ENCODE measurements around the gene CAMK2D. TPM values are rescaled to one million over a fixed set of nuclear protein-coding genes. Genes with fewer than 3 reads are reported as not detected.
A peak's percentile ranks its signal among the peaks of the same experiment; 100 is the strongest.

Gene CAMK2D
- total and polyA plus RNA-seq, 4 donors = 10.1 to 31.0 (median 25.6) TPM

DNA sequence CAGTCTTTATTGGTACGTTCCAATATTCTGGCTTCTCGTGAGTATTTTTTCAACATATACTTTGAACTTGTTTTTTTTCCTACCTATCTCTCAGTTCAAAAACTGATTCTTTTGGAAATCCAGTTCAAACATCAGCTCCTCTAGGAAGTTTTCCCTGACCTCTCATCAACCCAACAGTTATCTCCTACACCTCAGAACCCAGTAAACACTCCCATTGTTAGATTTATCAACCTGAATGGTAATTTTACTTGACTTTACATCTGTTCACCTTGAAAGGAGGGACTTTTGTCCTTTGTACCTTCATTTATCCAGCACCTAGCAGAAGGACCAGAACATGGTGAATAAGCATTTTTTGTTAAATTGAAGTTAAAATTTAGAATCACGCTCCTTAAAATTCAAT, 13.6 kb downstream of the CAMK2D start:
- no peaks in the 10 kb centered on the region for H3K36me3 ChIP-seq (ENCODE audit: control insufficient read depth in 4 of 4, insufficient read depth in 3 of 4, low read depth in 1 of 4, low read length in 3 of 4)
- no peak for TF ChIP-seq RXRA (IDR thresholded peaks at IDR 0.05)
- no peak overlapping the region for H3K4me3 ChIP-seq (ENCODE audit: low read depth in 1 of 3, low read length in 3 of 3)
- DNase-seq (ENCODE audit: low spot score) = no peak
- H3K9me3 ChIP-seq (ENCODE audit: control insufficient read depth in 4 of 4, low read length in 3 of 4) = no peaks in the 10 kb centered on the region
- H3K9ac ChIP-seq (ENCODE audit: low read depth in 1 of 2, low read length in 2 of 2) = no peak overlapping the region
- H3K4me1 ChIP-seq (ENCODE audit: control insufficient read depth in 4 of 4, insufficient read depth in 4 of 4, low read length in 3 of 4) = peaks cover 0 to 3% (median 0%) of the 10 kb centered on the region in 4 donors
- H3K27me3 ChIP-seq (ENCODE audit: control insufficient read depth in 4 of 4, insufficient read depth in 4 of 4, low read length in 3 of 4) = no peaks in the 10 kb centered on the region
- H3K27ac ChIP-seq (ENCODE audit: low read depth in 1 of 2, low read length in 2 of 2) = no peak overlapping the region
- WGBS = 98% methylated on average over 3 of the region's 3 CpGs

DNA sequence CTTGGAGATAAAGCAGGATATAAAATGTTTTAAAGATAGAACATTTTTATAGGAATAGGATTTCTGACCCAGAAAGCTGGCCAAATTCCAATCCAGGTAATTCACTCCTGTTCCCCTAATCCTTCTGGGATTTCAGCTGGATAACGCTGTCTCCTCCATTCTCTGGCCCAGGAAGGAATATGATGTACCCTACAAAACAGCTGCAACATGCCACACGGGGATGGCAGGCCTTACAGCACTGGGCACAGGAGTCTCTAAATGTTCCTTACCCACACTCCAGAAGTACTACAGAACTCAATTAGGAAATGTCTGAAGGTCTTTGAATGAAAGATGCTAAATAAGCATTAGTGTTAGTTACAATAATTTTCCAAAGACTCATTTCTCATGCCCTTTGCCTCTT, 15.8 kb downstream of the CAMK2D start:
- H3K9ac ChIP-seq (ENCODE audit: low read depth in 1 of 2, low read length in 2 of 2) = no peak overlapping the region
- H3K4me1 ChIP-seq (ENCODE audit: control insufficient read depth in 4 of 4, insufficient read depth in 4 of 4, low read length in 3 of 4) = peaks cover 0 to 3% (median 0%) of the 10 kb centered on the region in 4 donors
- WGBS = 97% methylated on average over 2 of the region's 2 CpGs
- H3K4me3 ChIP-seq (ENCODE audit: low read depth in 1 of 3, low read length in 3 of 3) = no peak overlapping the region
- H3K9me3 ChIP-seq (ENCODE audit: control insufficient read depth in 4 of 4, low read length in 3 of 4) = no peaks in the 10 kb centered on the region
- no peaks in the 10 kb centered on the region for H3K36me3 ChIP-seq (ENCODE audit: control insufficient read depth in 4 of 4, insufficient read depth in 3 of 4, low read depth in 1 of 4, low read length in 3 of 4)
- H3K27ac ChIP-seq (ENCODE audit: low read depth in 1 of 2, low read length in 2 of 2) = no peak overlapping the region
- TF ChIP-seq FOXA1 (IDR thresholded peaks at IDR 0.05) = no peak
- no peak for TF ChIP-seq JUND (IDR thresholded peaks at IDR 0.05)
- TF ChIP-seq HNF4A (conservative IDR thresholded peaks at IDR 0.05) = no peak
- no peak for TF ChIP-seq YY1 (IDR thresholded peaks at IDR 0.05)
- no peak for TF ChIP-seq TAF1 (conservative IDR thresholded peaks at IDR 0.05)
- TF ChIP-seq GABPA (IDR thresholded peaks at IDR 0.05 in 1 of 2, conservative IDR thresholded peaks at IDR 0.05 in 1 of 2) = no peak
- TF ChIP-seq HNF4G (IDR thresholded peaks at IDR 0.05) = no peak
- no peak for TF ChIP-seq RAD21 (IDR thresholded peaks at IDR 0.05)
- TF ChIP-seq EGR1 (IDR thresholded peaks at IDR 0.05; ENCODE audit: low read depth in 2 of 2) = no peak
- no peak for DNase-seq (ENCODE audit: low spot score)
- H3K27me3 ChIP-seq (ENCODE audit: control insufficient read depth in 4 of 4, insufficient read depth in 4 of 4, low read length in 3 of 4) = no peaks in the 10 kb centered on the region

DNA sequence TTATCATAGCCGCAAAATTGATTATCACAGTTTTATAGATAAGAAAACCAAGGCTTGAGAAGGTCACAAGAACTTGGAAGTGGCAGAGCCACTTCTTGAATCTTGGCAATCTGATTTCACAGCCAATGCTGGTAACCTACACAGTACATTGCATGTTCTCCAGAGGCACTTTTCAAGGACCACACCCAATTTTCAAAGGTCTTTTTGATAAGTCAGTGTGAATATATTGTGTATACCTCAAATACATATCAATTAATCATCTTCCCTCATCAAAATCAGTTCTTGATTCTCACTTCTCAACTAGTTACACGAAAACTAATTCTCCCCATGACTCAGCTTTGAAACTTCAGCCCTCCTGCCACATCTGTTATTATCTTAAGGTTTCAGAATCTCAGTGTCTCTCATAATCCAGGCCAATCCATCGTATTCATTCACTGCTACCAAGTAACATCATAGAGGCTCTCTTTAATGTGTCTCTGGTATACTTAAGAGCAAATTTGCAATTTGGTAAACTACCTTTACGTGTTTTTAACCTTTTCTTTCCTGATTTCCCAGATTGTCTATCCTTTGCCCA, 16.8 kb downstream of the CAMK2D start:
- Histone ChIP-seq H3K27me3 (ENCODE audit: control insufficient read depth in 4 of 4, insufficient read depth in 4 of 4, low read length in 3 of 4) (no peaks in the 10 kb centered on the region), H3K4me3 (ENCODE audit: low read depth in 1 of 3, low read length in 3 of 3) (no peak overlapping the region), H3K9ac (ENCODE audit: low read depth in 1 of 2, low read length in 2 of 2) (no peak overlapping the region), H3K9me3 (ENCODE audit: control insufficient read depth in 4 of 4, low read length in 3 of 4) (no peaks in the 10 kb centered on the region), H3K27ac (ENCODE audit: low read depth in 1 of 2, low read length in 2 of 2) (no peak overlapping the region), H3K36me3 (ENCODE audit: control insufficient read depth in 4 of 4, insufficient read depth in 3 of 4, low read depth in 1 of 4, low read length in 3 of 4) (no peaks in the 10 kb centered on the region), H3K4me1 (ENCODE audit: control insufficient read depth in 4 of 4, insufficient read depth in 4 of 4, low read length in 3 of 4) (no peaks in the 10 kb centered on the region)
- no peak for TF ChIP-seq JUND (IDR thresholded peaks at IDR 0.05)
- TF ChIP-seq HNF4G (IDR thresholded peaks at IDR 0.05) = no peak
- TF ChIP-seq, protein P1, sequence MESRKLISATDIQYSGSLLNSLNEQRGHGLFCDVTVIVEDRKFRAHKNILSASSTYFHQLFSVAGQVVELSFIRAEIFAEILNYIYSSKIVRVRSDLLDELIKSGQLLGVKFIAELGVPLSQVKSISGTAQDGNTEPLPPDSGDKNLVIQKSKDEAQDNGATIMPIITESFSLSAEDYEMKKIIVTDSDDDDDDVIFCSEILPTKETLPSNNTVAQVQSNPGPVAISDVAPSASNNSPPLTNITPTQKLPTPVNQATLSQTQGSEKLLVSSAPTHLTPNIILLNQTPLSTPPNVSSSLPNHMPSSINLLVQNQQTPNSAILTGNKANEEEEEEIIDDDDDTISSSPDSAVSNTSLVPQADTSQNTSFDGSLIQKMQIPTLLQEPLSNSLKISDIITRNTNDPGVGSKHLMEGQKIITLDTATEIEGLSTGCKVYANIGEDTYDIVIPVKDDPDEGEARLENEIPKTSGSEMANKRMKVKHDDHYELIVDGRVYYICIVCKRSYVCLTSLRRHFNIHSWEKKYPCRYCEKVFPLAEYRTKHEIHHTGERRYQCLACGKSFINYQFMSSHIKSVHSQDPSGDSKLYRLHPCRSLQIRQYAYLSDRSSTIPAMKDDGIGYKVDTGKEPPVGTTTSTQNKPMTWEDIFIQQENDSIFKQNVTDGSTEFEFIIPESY (IDR thresholded peaks at IDR 0.05) = no peak
- DNase-seq (ENCODE audit: low spot score) = no peak
- 96% methylated on average over 4 of the region's 4 CpGs for WGBS

DNA sequence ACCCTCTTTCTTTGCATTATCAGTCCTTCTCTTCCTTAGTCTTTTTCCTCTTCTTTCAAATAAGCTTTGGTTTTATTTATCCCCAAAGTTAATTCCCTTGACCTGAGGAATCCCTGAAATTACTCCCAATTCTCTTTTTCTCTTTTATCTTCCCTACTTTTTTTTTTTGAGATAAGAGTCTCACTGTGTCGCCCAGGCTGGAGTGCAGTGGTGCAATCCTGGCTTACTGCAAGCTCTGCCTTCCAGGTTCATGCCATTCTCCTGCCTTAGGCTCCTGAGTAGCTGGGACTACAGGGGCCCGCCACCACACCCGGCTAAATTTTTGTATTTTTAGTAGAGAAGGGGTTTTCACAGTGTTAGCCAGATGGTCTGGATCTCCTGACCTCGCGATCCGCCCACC, 17.8 kb downstream of the CAMK2D start:
- Histone ChIP-seq H3K27ac (ENCODE audit: low read depth in 1 of 2, low read length in 2 of 2) (no peak overlapping the region), H3K9me3 (ENCODE audit: control insufficient read depth in 4 of 4, low read length in 3 of 4) (no peaks in the 10 kb centered on the region), H3K4me1 (ENCODE audit: control insufficient read depth in 4 of 4, insufficient read depth in 4 of 4, low read length in 3 of 4) (peaks cover 0 to 2% (median 0%) of the 10 kb centered on the region in 4 donors), H3K27me3 (ENCODE audit: control insufficient read depth in 4 of 4, insufficient read depth in 4 of 4, low read length in 3 of 4) (no peaks in the 10 kb centered on the region), H3K9ac (ENCODE audit: low read depth in 1 of 2, low read length in 2 of 2) (no peak overlapping the region), H3K36me3 (ENCODE audit: control insufficient read depth in 4 of 4, insufficient read depth in 3 of 4, low read depth in 1 of 4, low read length in 3 of 4) (no peaks in the 10 kb centered on the region), H3K4me3 (ENCODE audit: low read depth in 1 of 3, low read length in 3 of 3) (no peak overlapping the region)
- TF ChIP-seq JUND (IDR thresholded peaks at IDR 0.05) (no peak), RAD21 (IDR thresholded peaks at IDR 0.05) (peak in 1 of 2 donors; percentile 11), HNF4A (conservative IDR thresholded peaks at IDR 0.05) (peak in 1 of 2 donors; percentile 10)
- WGBS = 83% methylated on average over 6 of the region's 6 CpGs
- no peak for DNase-seq (ENCODE audit: low spot score)
